Astrocyte of the cerebellum (primary cell): ENCODE measurements around the gene HSPA9.

Experiments
- DNase-seq: peaks from one replicate; pipeline ENCODE4 v3.0.0-alpha.2; 2011; ENCODE audit warnings: low read depth
- H3K4me3 ChIP-seq: 2 replicates; pipeline ENCODE4 v1.5.1; 2011; ENCODE audit warnings: mild to moderate bottlenecking, low read depth, low read length, moderate library complexity
- in situ Hi-C: cut with HindIII; loops from 2 replicates; pipeline ENCODE4 v1.10.0; 2017; ENCODE audit warnings: low sequenced_read_pairs
- TF ChIP-seq, protein P1 (sequence below): IDR thresholded peaks from 2 replicates; pipeline ENCODE4 v1.5.1; 2012; ENCODE audit warnings: low read length, low read depth, moderate library complexity, mild to moderate bottlenecking; ENCODE audit errors: missing control alignments

Gene HSPA9

DNA sequence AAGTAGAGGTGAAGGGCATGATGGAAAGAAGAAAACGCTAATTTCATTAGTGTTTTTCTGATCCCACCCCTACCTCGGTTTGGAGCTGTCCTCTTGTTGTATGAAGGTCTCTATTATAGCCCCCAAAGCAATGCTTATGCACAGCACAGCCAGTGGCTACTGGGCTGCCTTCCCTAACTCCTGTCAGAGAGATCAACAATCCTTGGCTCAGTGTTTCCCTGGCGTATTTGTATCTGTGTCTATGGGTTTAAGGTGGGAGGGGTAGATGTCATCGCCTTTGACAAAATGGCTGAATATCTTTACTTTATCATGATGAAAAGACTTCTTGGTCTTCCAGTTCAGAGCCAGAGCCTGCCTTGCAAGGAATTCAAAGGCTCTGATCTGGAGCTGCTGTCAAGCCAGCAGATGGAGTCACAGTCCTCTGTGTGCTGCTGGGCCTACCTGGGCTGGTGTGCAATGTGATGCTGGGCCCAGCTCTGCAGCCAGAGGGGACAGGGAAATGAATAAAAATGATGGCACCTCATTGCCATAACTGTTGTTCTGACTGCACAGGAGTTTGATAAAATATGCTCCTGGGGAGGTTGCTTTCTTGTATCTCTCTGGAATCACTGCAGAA lies 20.1 kb upstream of the HSPA9 start:
- in situ Hi-C loops, result no loop called here
- DNase-seq, result no peak
- H3K4me3 ChIP-seq, result no peak overlapping the region
- TF ChIP-seq, protein P1, sequence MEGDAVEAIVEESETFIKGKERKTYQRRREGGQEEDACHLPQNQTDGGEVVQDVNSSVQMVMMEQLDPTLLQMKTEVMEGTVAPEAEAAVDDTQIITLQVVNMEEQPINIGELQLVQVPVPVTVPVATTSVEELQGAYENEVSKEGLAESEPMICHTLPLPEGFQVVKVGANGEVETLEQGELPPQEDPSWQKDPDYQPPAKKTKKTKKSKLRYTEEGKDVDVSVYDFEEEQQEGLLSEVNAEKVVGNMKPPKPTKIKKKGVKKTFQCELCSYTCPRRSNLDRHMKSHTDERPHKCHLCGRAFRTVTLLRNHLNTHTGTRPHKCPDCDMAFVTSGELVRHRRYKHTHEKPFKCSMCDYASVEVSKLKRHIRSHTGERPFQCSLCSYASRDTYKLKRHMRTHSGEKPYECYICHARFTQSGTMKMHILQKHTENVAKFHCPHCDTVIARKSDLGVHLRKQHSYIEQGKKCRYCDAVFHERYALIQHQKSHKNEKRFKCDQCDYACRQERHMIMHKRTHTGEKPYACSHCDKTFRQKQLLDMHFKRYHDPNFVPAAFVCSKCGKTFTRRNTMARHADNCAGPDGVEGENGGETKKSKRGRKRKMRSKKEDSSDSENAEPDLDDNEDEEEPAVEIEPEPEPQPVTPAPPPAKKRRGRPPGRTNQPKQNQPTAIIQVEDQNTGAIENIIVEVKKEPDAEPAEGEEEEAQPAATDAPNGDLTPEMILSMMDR, result peak; percentile 2

GRCh38 chr5:138594305-138595058 lies 19.3 kb upstream of the HSPA9 start:
- no peak for DNase-seq
- TF ChIP-seq, protein P1, result peak; percentile 46
- in situ Hi-C loops, result no loop called here
- H3K4me3 ChIP-seq, result no peak overlapping the region

DNA sequence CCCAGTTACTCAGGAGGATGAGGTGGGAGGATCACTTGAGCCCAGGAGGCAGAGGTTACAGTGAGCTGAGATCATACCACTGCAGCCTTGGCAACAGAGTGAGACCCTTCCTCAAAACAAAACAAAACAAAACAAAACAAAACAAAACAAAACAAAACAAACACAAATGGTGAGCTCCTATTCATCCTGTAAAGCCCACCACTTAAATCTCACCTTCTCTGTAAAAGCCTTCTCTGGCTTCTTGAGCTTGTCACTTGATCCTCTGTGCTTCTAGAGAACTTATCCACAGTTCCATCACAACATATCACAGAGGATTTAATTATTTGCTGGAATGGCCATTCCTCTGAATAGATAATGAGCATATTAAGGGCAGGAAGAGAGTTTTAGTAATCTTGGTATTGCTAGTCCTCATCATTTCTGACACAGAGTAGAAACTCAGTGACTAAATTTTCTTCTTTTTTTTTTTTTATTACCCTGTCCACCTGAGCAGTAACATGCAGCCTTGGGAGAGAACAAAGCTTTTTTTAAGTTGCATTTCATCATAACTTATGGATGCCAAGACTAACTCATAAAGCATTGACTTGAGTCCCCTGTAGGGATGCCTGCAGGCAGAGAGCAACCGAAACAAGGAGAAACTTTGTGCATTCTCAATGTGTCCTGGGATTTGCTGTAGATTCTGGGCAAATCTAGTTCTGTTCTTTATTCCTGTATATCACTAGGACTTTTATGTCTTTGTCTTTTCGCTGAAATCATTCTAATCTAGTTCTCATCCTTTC lies 13.0 kb upstream of the HSPA9 start:
- H3K4me3 ChIP-seq, result no peak overlapping the region
- TF ChIP-seq, protein P1, result no peak
- in situ Hi-C loops, result no loop called here
- no peak for DNase-seq

DNA sequence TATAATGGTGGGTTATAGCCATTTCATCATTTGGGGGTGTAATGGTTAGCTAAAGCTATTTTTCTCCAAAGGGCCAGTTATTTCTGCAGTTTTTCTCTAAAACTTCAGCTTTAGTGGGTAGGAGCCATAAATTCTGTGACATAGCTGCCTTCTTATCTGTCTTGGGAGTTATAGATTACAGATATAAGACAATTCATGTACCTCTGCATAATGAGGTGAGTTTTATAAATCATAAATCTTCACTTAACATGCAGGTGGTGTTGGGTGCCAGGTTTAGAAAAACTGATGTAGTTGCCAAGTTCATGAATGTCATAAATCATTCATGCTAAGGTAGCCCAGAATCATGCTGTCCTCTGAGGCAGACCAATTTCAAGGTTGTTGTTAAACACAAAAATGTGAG lies 10.0 kb upstream of the HSPA9 start:
- no peak for DNase-seq
- TF ChIP-seq, protein P1, result no peak
- no peak overlapping the region for H3K4me3 ChIP-seq
- in situ Hi-C loops, result no loop called here

GRCh38 chr5:138583984-138584637 lies 8.9 kb upstream of the HSPA9 start:
- TF ChIP-seq, protein P1, result no peak
- no peak for DNase-seq
- no peak overlapping the region for H3K4me3 ChIP-seq
- in situ Hi-C loops, result no loop called here

DNA sequence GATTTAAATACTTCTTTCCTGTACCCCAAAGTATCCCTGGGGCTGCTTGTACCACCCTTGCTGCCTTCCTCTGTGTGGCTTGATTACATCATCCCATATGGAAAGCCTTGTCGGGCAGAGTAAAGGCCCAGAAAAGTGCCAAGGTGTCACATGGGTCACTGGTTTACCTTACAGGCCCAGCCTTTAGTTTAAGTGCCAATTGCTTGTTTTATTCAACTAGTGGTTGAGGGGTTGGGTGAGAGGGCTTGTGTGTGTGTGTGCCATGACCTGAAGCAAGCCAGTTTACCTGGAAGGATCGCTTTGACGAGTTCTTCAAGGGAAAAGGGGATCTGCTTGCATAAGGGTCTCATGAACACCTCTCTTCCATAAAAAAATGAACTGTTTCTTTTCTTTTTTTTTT lies 7.8 kb upstream of the HSPA9 start:
- in situ Hi-C loops, result no loop called here
- TF ChIP-seq, protein P1, result no peak
- no peak overlapping the region for H3K4me3 ChIP-seq
- DNase-seq, result no peak
